Pancreas (tissue), 10 donors: ENCODE results near the gene CAPZA1. TPM values are rescaled to one million over a fixed set of nuclear protein-coding genes. Genes with fewer than 3 reads are reported as not detected.
A peak's percentile ranks its signal among the peaks of the same experiment; 100 is the strongest.
"Not testable (repeated sequence)": the region's sequence is repeated elsewhere in the genome, so short reads cannot be mapped to it uniquely, and the experiment has no call there.

ENCODE experiments used
- ATAC-seq, 4 donors: fragments of 200-7000 bp; cut with Tn5 transposase; one replicate each; pipeline versions ENCODE4 v1.8.0 to v1.9.1; 2020; ENCODE audit warnings: mild to moderate bottlenecking in 4 of 4, moderate library complexity in 4 of 4
- DNase-seq, 6 donors: peaks; one replicate each; pipeline ENCODE4 v3.0.0-alpha.2; 2020
- FAIRE-seq: peaks from 2 replicates; lab custom pipeline; 2012; peaks lifted over from hg19 to GRCh38; lab: Jason Lieb, UNC
- H3K27ac ChIP-seq, 4 donors: fragments of 200-600 bp; sonication (generic); 1 replicate in 3 of 4; 2 replicates in 1 of 4; pipeline versions ENCODE4 v1.5.0 to v1.8.0; 2020
- H3K27me3 ChIP-seq, 4 donors: fragments of 200-600 bp; one replicate each; pipeline ENCODE4 v1.8.0; 2021
- H3K36me3 ChIP-seq, 3 donors: fragments of 200-600 bp; sonication (generic) in 1 of 3; one replicate each; pipeline versions ENCODE4 v1.5.0 to v1.8.0; 2020 to 2021
- H3K4me1 ChIP-seq, 3 donors: fragments of 200-600 bp; one replicate each; pipeline ENCODE4 v1.8.0; 2021
- H3K4me3 ChIP-seq, 4 donors: fragments of 200-600 bp; sonication (generic) in 2 of 4; one replicate each; pipeline versions ENCODE4 v1.5.0 to v1.8.0; 2020 to 2021
- H3K9me3 ChIP-seq, 4 donors: fragments of 200-600 bp; one replicate each; pipeline ENCODE4 v1.8.0; 2021
- CTCF ChIP-seq, 4 donors: fragments of 200-600 bp; sonication (generic) in 3 of 4; IDR thresholded peaks; one replicate each; pipeline versions ENCODE4 v1.5.0 to v1.8.0; 2021; ENCODE audit warnings: antibody characterized with exemption in 4 of 4
- WGBS, 2 donors: extraction: QIAGEN DNeasy Blood & Tissue Kit; methylation state at CpG; one replicate each; pipeline ENCODE4 v1.1.7; 2013; 5-methylcytosine and 5-hydroxymethylcytosine counted together
- intact Hi-C, 3 donors: fragments of 100-400 bp; cut with DNase I; formaldehyde crosslinking; loops; one replicate each; pipeline versions ENCODE4 v1.11.1 to v1.14.2; 2022
- polyA plus RNA-seq, 2 donors: library from polyadenylated mRNA; stranded (reverse); fragments of 200-250 nt; gene quantifications; one replicate each; pipeline ENCODE4 v1.2.3, GENCODE V29; 2013
- total RNA-seq, 6 donors: library from RNA; stranded (reverse); fragmentation: NEBNext Ultra II Directional in 4 of 6; extraction: Animal tissue kit (Norgen Biotek cat#: 25700) in 4 of 6; gene quantifications; one replicate each; pipeline versions ENCODE4 v1.2.1 to v1.2.4, GENCODE V29; 2021 to 2023
- donor health status: healthy with polysubstance abuse.
- donor health status: DM: no; HTN: no; CAD: no; lungs with moderate emphysema.
- donor health status: DM: no; HTN: no; CAD: no.
- donor health status: control.
- donor health status: control.
- donor health status: Bipolar disorder and iron deficiency.
- donor health status: DM: yes; HTN: yes; CAD: no.
- donor health status: DM: no; HTN: no; CAD: no.
- donor health status: DM: no; HTN: no; CAD: no.
- donor health status: DM: yes; HTN: yes; CAD: no.

CAPZA1 gene
- total and polyA plus RNA-seq, 8 donors: 27.2 to 60.5 (median 31.6) TPM

- TF ChIP-seq CTCF (IDR thresholded peaks at IDR 0.05): no peak
- H3K27ac ChIP-seq: no peak overlapping the region
- ATAC-seq (no peak), FAIRE-seq (no peak), DNase-seq (no peak)
- no peaks in the 10 kb centered on the region for H3K27me3 ChIP-seq
- no peaks in the 10 kb centered on the region for H3K9me3 ChIP-seq
- H3K4me1 ChIP-seq: peaks cover 6 to 41% (median 23%) of the 10 kb centered on the region in 3 donors
- H3K36me3 ChIP-seq: no peaks in the 10 kb centered on the region
- H3K4me3 ChIP-seq: no peak overlapping the region
- intact Hi-C loops: no loop called here
These were observed 14.7 kb downstream of the CAPZA1 start for GRCh38 chr1:112634367-112634766.

- no peak for TF ChIP-seq CTCF (IDR thresholded peaks at IDR 0.05)
- WGBS, 2 donors: 83 to 85% methylated on average over 2 of the region's 2 CpGs
- no peaks in the 10 kb centered on the region for H3K36me3 ChIP-seq
- peaks cover 6 to 41% (median 19%) of the 10 kb centered on the region in 3 donors for H3K4me1 ChIP-seq
- H3K4me3 ChIP-seq: no peak overlapping the region
- ATAC-seq: no peak
- H3K27ac ChIP-seq: no peak overlapping the region
- no peaks in the 10 kb centered on the region for H3K27me3 ChIP-seq
- H3K9me3 ChIP-seq: no peaks in the 10 kb centered on the region
- no peak for DNase-seq
- intact Hi-C loops: no loop called here
- FAIRE-seq: peak; percentile 5
These were observed 16.4 kb downstream of the CAPZA1 start for GRCh38 chr1:112636056-112636455.

- no peak overlapping the region for H3K27ac ChIP-seq
- intact Hi-C loops: no loop called here
- H3K4me3 ChIP-seq: no peak overlapping the region
- no peaks in the 10 kb centered on the region for H3K9me3 ChIP-seq
- ATAC-seq (no peak), FAIRE-seq (no peak), DNase-seq (no peak)
- no peaks in the 10 kb centered on the region for H3K27me3 ChIP-seq
- H3K4me1 ChIP-seq: peaks cover 6 to 41% (median 17%) of the 10 kb centered on the region in 3 donors
- no peaks in the 10 kb centered on the region for H3K36me3 ChIP-seq
- no peak for TF ChIP-seq CTCF (IDR thresholded peaks at IDR 0.05)
These were observed 17.1 kb downstream of the CAPZA1 start for GRCh38 chr1:112636597-112637253.

- H3K27me3 ChIP-seq: no peaks in the 10 kb centered on the region
- H3K27ac ChIP-seq: no peak overlapping the region
- intact Hi-C loops: no loop called here
- no peak for DNase-seq
- peaks cover 6 to 41% (median 17%) of the 10 kb centered on the region in 3 donors for H3K4me1 ChIP-seq
- no peak overlapping the region for H3K4me3 ChIP-seq
- no peak for FAIRE-seq
- WGBS, 2 donors: 61 to 69% methylated on average over 4 of the region's 4 CpGs
- peak in 1 of 4 donors; percentile 64 for ATAC-seq
- H3K9me3 ChIP-seq: no peaks in the 10 kb centered on the region
- TF ChIP-seq CTCF (IDR thresholded peaks at IDR 0.05): no peak
- H3K36me3 ChIP-seq: no peaks in the 10 kb centered on the region
These were observed 17.9 kb downstream of the CAPZA1 start for GRCh38 chr1:112637254-112638109.

- no peaks in the 10 kb centered on the region for H3K9me3 ChIP-seq
- no peaks in the 10 kb centered on the region for H3K27me3 ChIP-seq
- TF ChIP-seq CTCF (IDR thresholded peaks at IDR 0.05): no peak
- peaks cover 6 to 41% (median 17%) of the 10 kb centered on the region in 3 donors for H3K4me1 ChIP-seq
- intact Hi-C loops: no loop called here
- H3K4me3 ChIP-seq: no peak overlapping the region
- 89 to 100% methylated on average over 1 of the region's 1 CpG for WGBS, 2 donors
- no peak overlapping the region for H3K27ac ChIP-seq
- ATAC-seq: no peak
- DNase-seq: no peak
- FAIRE-seq: no peak
- no peaks in the 10 kb centered on the region for H3K36me3 ChIP-seq
These were observed 18.4 kb downstream of the CAPZA1 start for GRCh38 chr1:112638110-112638428.

- H3K27ac ChIP-seq, H3K4me3 ChIP-seq, H3K36me3 ChIP-seq, ATAC-seq, intact Hi-C loops, H3K9me3 ChIP-seq, FAIRE-seq, H3K27me3 ChIP-seq: not testable (repeated sequence)
- peaks cover 6 to 24% (median 10%) of the 10 kb centered on the region in 3 donors for H3K4me1 ChIP-seq
- peak in 1 of 6 donors; percentile 60 for DNase-seq
- WGBS, 2 donors: 88 to 90% methylated on average over 17 to 23 of the region's 23 CpGs
These were observed 20.8 kb downstream of the CAPZA1 start for GRCh38 chr1:112640437-112640836.
